NB4 (cell line): ENCODE measurements around the gene PNMT.
"Not testable (repeated sequence)": the region's sequence is repeated elsewhere in the genome, so short reads cannot be mapped to it uniquely, and the experiment has no call there.

Experiments
- DNase-seq: peaks from one replicate; pipeline ENCODE4 v3.0.0; 2010; ENCODE audit warnings: low read depth
- H3K4me3 ChIP-seq: one replicate; pipeline ENCODE4 v1.5.1; 2011; ENCODE audit warnings: mild to moderate bottlenecking, low read depth, low read length, moderate library complexity
- MAX ChIP-seq: IDR thresholded peaks from 2 replicates; pipeline ENCODE4 v1.6.1; 2011; ENCODE audit warnings: low read depth, low read length
- MYC ChIP-seq: IDR thresholded peaks from 2 replicates; pipeline ENCODE4 v1.6.1; 2011; ENCODE audit warnings: low read depth, low read length
- POLR2A ChIP-seq: IDR thresholded peaks from 2 replicates; pipeline ENCODE4 v1.6.1; 2011; ENCODE audit warnings: mild to moderate bottlenecking; ENCODE audit not compliant: insufficient read length; ENCODE audit errors: extremely low read depth
- TF ChIP-seq, protein P1 (sequence below): IDR thresholded peaks from one replicate; pipeline ENCODE4 v1.5.1; 2012; ENCODE audit warnings: low read depth, low read length

Gene PNMT

DNA sequence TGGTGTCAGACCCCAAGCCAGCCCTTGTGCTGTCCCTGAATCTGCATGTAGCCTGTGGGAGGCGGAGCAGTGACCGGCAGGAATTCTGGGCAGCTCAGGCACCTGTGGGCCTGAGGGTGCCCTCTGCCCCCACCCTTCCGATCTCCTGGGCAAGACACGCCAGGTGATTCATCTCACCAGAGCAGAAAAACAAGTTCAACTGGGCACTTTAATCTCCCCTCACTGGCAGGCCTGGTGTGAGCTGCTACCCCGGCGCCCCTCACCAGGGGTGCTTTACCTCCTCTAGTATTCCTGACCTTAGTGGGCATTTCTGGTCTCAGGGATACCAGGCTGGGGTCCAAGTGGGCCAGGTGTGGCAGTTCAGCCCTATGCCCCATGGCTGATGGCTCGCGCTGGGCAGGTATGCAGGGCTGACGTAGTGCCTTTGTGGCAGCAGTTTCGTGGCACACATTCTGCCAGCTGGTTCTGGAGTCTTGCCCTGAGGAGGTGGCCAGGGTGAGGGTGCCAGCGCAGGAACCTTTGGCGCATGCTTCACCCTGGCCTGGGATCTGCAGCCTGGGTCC lies 37.6 kb downstream of the PNMT start:
- TF ChIP-seq, protein P1, sequence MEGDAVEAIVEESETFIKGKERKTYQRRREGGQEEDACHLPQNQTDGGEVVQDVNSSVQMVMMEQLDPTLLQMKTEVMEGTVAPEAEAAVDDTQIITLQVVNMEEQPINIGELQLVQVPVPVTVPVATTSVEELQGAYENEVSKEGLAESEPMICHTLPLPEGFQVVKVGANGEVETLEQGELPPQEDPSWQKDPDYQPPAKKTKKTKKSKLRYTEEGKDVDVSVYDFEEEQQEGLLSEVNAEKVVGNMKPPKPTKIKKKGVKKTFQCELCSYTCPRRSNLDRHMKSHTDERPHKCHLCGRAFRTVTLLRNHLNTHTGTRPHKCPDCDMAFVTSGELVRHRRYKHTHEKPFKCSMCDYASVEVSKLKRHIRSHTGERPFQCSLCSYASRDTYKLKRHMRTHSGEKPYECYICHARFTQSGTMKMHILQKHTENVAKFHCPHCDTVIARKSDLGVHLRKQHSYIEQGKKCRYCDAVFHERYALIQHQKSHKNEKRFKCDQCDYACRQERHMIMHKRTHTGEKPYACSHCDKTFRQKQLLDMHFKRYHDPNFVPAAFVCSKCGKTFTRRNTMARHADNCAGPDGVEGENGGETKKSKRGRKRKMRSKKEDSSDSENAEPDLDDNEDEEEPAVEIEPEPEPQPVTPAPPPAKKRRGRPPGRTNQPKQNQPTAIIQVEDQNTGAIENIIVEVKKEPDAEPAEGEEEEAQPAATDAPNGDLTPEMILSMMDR = no peak
- no peak for TF ChIP-seq MAX
- TF ChIP-seq POLR2A = no peak
- no peak for TF ChIP-seq MYC
- DNase-seq = no peak
- H3K4me3 ChIP-seq = no peak overlapping the region

GRCh38 chr17:39706383-39706782 lies 38.1 kb downstream of the PNMT start:
- no peak for TF ChIP-seq POLR2A
- TF ChIP-seq, protein P1 = no peak
- TF ChIP-seq MYC = no peak
- TF ChIP-seq MAX = no peak
- H3K4me3 ChIP-seq = no peak overlapping the region
- no peak for DNase-seq

DNA sequence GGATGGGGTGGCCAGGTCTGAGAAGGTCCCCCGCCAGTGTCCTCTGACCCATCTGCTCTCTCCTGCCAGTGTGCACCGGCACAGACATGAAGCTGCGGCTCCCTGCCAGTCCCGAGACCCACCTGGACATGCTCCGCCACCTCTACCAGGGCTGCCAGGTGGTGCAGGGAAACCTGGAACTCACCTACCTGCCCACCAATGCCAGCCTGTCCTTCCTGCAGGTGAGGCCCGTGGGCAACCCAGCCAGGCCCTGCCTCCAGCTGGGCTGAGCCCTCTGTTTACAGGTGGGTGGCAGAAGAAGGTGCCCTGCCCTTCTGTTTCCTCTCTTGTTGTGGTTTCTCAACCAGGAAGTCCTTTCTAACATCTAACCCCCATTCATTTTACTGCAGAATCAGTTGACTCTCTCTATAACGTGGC lies 38.7 kb downstream of the PNMT start:
- DNase-seq = no peak
- no peak overlapping the region for H3K4me3 ChIP-seq
- TF ChIP-seq MYC (no peak), POLR2A (no peak), MAX (no peak)
- TF ChIP-seq, protein P1 = no peak

DNA sequence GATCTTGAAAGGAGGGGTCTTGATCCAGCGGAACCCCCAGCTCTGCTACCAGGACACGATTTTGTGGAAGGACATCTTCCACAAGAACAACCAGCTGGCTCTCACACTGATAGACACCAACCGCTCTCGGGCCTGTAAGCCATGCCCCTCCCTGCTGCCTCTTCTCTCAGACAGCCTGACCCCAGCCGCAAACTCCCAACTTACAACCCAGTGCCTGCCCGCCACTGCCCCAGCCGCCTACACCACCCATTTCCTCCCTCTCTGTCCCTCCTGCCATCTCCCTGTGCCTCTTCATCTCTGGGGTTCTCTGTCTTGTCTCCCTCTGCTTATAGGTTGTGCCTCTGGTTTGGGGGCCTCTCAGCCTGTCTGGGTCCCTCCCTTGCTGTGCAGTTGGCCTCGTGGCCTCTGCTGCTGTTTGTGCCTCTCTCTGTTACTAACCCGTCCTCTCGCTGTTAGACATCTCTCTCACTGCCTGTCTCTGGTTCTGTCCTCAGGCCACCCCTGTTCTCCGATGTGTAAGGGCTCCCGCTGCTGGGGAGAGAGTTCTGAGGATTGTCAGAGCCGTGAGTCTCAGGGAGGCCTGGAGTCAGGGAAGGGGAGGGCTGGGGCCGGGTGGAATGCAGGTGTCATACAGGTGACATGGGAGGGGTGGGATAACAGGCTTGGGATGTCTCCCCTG lies 41.2 kb downstream of the PNMT start:
- TF ChIP-seq MAX (no peak), MYC (no peak), POLR2A (no peak)
- TF ChIP-seq, protein P1 = no peak
- no peak overlapping the region for H3K4me3 ChIP-seq
- no peak for DNase-seq

DNA sequence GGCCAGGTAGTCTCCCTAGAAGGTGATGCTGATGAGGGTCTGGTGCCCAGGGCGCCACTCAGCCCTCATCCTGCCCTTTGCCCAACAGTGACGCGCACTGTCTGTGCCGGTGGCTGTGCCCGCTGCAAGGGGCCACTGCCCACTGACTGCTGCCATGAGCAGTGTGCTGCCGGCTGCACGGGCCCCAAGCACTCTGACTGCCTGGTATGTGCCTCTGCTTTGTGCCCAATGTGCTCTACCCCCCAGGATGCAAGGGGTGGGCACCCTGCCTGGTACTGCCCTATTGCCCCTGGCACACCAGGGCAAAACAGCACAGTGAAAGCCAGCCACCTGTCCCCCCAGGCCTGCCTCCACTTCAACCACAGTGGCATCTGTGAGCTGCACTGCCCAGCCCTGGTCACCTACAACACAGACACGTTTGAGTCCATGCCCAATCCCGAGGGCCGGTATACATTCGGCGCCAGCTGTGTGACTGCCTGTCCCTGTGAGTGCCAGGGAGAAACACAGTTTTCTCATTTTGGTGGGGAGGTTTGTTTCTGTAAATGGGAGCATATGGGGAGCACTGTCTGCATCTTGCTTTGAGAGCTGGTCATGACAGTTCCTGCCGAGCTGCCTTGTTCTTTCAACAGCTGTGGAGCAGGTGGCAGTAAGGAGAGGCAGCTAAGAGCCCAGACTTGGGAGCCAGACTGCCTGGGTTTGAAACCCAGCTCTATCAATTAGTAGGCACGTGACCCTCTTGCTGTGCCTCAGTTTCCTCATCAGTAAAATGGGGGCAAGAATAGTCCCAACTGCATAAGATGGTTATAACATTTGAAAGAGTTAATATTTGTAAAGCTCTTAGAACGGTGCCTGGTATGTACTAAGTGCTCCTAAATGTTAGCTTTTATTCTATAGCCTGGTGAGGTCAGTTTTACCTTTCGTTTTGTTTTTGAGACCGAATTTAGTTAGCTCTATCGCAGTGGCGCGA lies 42.0 kb downstream of the PNMT start:
- TF ChIP-seq MAX (no peak), POLR2A (no peak), MYC (no peak)
- TF ChIP-seq, protein P1 = no peak
- H3K4me3 ChIP-seq = no peak overlapping the region
- DNase-seq = no peak

DNA sequence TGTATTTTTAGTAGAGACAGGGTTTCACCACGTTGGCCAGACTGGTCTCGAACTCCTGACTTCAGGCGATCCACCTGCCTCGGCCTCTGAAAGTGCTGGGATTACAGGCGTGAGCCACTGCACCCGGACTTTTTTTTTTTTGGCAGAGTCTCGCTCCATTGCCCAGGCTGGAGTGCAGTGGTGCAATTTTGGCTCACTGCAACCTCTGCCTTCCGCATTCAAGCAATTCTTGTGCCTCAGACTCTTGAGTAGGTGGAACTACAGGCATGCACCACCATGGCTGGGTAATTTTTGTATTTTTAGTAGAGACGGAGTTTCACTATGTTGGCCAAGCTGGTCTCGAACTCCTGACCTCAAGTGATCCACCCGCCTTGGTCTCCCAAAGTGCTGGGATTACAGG lies 42.8 kb downstream of the PNMT start:
- DNase-seq, H3K4me3 ChIP-seq: not testable (repeated sequence)
